Suprapubic skin (tissue), 3 donors: ENCODE data around the gene TOM1.

ENCODE experiments used
- CTCF ChIP-seq, 2 donors: fragments of 200-600 bp in 1 of 2; fragments of 450-650 bp in 1 of 2; sonication (generic) in 1 of 2; IDR thresholded peaks; one replicate each; pipeline ENCODE4 v1.5.1; 2016 to 2019; ENCODE audit warnings: antibody characterized with exemption in 2 of 2, mild to moderate bottlenecking in 1 of 2, moderate library complexity in 1 of 2
- EP300 ChIP-seq: sonication (generic); formaldehyde crosslinking; IDR thresholded peaks from one replicate; pipeline ENCODE4 v1.6.1; 2017; ENCODE audit warnings: antibody characterized with exemption

- TF ChIP-seq EP300 (no peak), CTCF (IDR thresholded peaks at IDR 0.05) (no peak)
Measured at GRCh38 chr22:35314161-35314942, 14.7 kb downstream of the TOM1 start.
